Measurements from ENCODE around the gene ISG20.
"Not testable (repeated sequence)": the region's sequence is repeated elsewhere in the genome, so short reads cannot be mapped to it uniquely, and the experiment has no call there.

Gene ISG20

DNA sequence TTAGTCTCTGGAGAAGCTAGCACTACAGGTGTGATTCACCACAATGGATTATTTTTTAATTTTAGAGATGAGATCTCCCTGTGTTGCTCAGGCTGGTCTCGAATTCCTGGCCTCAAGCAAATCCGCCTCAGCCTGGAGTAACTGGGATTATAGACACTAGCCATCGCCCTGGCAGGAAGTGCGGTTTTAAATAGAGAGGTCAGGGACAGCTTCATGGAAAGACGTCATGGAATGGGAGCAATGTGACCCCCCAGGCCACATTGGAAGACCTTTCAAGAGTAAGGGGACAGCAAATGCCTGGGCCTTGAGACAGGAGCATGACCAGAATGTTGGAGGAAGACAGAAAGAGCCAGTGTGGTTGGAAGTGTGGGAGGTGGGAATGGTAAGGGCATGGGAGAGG, 2.2 kb upstream of the ISG20 start:
- Histone ChIP-seq H3K27me3 (ENCODE audit: insufficient read depth, insufficient read length) (no peaks in the 10 kb centered on the region), H3K4me3 (ENCODE audit: insufficient read length, low read depth) (no peak overlapping the region), H3K36me3 (ENCODE audit: insufficient read depth, insufficient read length, low read length) (peaks cover 35% of the 10 kb centered on the region), H3K4me1 (ENCODE audit: insufficient read depth, insufficient read length) (peaks cover 18% of the 10 kb centered on the region), H3K9me3 (ENCODE audit: insufficient read depth, low read length) (no peaks in the 10 kb centered on the region), H3K9ac (ENCODE audit: insufficient read length, low read depth) (no peak overlapping the region)
- no peak for TF ChIP-seq ZNF274 (IDR thresholded peaks at IDR 0.05; ENCODE audit: low read depth, low read length)
- no peak for TF ChIP-seq SUZ12 (IDR thresholded peaks at IDR 0.05; ENCODE audit: extremely low read depth, insufficient read depth, insufficient read length)
- no peak for TF ChIP-seq YY1 (IDR thresholded peaks at IDR 0.05; ENCODE audit: insufficient read depth, insufficient read length)
- DNase-seq (ENCODE audit: low read depth, low spot score), result no peak

DNA sequence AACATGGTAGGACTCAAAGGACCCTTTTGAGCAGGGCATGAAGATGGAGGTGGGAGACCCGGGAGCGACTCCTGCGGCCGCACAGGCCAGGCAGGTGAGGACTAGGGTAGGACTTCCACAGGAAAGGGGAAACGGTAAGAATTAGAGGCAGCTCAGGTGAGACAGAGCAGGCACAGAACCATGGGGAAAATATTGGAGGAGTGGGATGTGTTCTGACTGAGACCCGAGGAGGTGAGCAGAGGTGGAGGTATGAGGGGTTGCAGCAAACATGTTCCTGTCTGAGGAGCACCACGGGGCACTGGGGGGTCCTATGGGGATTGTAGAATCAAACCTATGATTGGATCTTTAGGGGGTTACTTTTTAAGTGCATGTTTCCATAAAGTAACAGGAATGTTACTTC, 1.4 kb upstream of the ISG20 start:
- Histone ChIP-seq H3K4me1 (ENCODE audit: insufficient read depth, insufficient read length) (peaks cover 18% of the 10 kb centered on the region), H3K36me3 (ENCODE audit: insufficient read depth, insufficient read length, low read length) (peaks cover 27% of the 10 kb centered on the region), H3K4me3 (ENCODE audit: insufficient read length, low read depth) (no peak overlapping the region), H3K9me3 (ENCODE audit: insufficient read depth, low read length) (no peaks in the 10 kb centered on the region), H3K27me3 (ENCODE audit: insufficient read depth, insufficient read length) (no peaks in the 10 kb centered on the region), H3K9ac (ENCODE audit: insufficient read length, low read depth) (no peak overlapping the region)
- TF ChIP-seq YY1 (IDR thresholded peaks at IDR 0.05; ENCODE audit: insufficient read depth, insufficient read length), result no peak
- TF ChIP-seq ZNF274 (IDR thresholded peaks at IDR 0.05; ENCODE audit: low read depth, low read length), result no peak
- no peak for TF ChIP-seq SUZ12 (IDR thresholded peaks at IDR 0.05; ENCODE audit: extremely low read depth, insufficient read depth, insufficient read length)
- no peak for DNase-seq (ENCODE audit: low read depth, low spot score)

DNA sequence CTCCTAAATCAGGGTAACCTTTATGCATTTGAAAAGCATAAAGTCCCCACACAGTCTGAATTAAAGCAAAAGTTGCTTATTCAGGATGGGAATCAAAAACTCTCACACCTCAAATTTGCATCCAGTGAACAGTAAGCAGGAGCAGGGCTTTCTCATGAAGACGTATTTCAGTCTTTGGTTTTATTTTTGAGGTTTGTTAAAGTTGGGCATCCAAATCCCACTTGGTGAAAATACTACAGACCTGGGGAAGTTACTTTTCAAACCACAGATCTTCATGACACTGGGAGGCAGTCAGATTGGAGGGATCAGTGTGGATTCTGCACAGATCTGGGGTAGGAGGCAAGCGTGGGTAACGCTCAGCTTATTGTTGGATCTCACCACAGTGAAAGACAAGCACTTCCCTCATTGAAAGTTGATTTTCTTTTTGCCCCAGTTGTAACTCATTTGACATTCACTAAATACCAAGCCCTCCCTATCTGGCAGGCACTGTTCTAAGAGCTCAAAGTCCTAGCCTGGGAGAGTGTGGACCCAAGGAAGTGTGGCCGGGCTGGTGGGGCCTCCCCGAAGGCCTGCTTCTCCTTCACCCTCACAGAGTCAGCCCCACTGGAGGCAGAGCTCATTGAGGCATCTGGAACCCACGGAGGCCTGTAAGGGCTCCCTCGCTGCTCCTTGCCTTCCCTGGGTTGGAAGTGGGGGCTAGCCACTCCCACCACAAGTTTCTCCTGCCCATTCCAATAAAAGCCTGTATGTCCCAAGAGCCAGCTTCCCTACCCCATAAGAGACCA, 783 bp upstream of the ISG20 start:
- no peaks in the 10 kb centered on the region for H3K9me3 ChIP-seq (ENCODE audit: insufficient read depth, low read length)
- no peak for DNase-seq (ENCODE audit: low read depth, low spot score)
- H3K27me3 ChIP-seq (ENCODE audit: insufficient read depth, insufficient read length), result no peaks in the 10 kb centered on the region
- peak overlapping the region; percentile 4 for H3K4me3 ChIP-seq (ENCODE audit: insufficient read length, low read depth)
- H3K36me3 ChIP-seq (ENCODE audit: insufficient read depth, insufficient read length, low read length), result peaks cover 23% of the 10 kb centered on the region
- TF ChIP-seq YY1 (IDR thresholded peaks at IDR 0.05; ENCODE audit: insufficient read depth, insufficient read length) (no peak), ZNF274 (IDR thresholded peaks at IDR 0.05; ENCODE audit: low read depth, low read length) (no peak), SUZ12 (IDR thresholded peaks at IDR 0.05; ENCODE audit: extremely low read depth, insufficient read depth, insufficient read length) (no peak)
- H3K9ac ChIP-seq (ENCODE audit: insufficient read length, low read depth), result peak overlapping the region; percentile 62
- H3K4me1 ChIP-seq (ENCODE audit: insufficient read depth, insufficient read length), result peaks cover 18% of the 10 kb centered on the region

DNA sequence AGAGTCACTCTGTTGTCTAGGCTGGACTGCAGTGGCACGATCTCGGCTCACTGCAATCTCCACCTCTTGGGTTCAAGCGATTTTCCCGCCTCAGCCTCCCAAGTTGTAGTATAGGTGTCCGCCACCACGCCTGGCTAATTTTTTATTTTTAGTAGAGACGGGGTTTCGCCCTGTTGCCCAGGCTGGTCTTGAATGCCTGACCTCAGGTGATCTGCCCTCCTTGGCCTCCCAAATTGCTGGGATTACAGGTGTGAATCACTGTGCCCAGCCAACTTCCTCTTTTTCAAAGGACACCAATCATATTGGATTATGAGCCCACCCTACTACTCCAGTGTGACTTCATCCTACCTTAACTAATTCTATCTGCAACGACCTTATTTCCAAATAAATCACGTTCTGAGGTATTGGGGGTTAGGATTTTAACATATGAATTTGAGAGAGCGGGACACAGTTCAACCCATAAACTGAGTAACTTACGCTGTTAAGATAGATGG, 3.2 kb downstream of the ISG20 start:
- Histone ChIP-seq H3K4me1 (ENCODE audit: insufficient read depth, insufficient read length) (peaks cover 15% of the 10 kb centered on the region), H3K4me3 (ENCODE audit: insufficient read length, low read depth) (no peak overlapping the region), H3K9me3 (ENCODE audit: insufficient read depth, low read length) (no peaks in the 10 kb centered on the region), H3K36me3 (ENCODE audit: insufficient read depth, insufficient read length, low read length) (no peaks in the 10 kb centered on the region), H3K9ac (ENCODE audit: insufficient read length, low read depth) (no peak overlapping the region), H3K27me3 (ENCODE audit: insufficient read depth, insufficient read length) (no peaks in the 10 kb centered on the region)
- no peak for DNase-seq (ENCODE audit: low read depth, low spot score)
- TF ChIP-seq ZNF274 (IDR thresholded peaks at IDR 0.05; ENCODE audit: low read depth, low read length) (no peak), YY1 (IDR thresholded peaks at IDR 0.05; ENCODE audit: insufficient read depth, insufficient read length) (no peak), SUZ12 (IDR thresholded peaks at IDR 0.05; ENCODE audit: extremely low read depth, insufficient read depth, insufficient read length) (no peak)

DNA sequence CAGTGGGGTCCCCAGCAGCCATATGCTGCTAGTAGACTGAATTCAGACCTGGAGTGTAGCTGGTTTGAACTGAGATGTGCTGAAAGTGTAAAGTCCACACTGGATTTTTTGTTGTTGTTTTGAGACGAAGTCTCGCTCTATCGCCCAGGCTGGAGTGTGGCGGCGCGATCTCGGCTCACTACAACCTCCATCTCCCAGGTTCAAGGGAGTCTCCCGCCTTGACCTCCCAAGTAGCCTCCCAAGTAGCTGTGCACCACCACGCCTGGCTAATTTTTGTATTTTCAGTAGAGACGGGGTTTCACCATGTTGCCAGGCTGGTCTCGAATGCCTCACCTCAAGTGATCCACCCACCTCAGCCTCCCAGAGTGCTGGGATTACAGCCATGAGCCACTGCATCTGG, 3.7 kb downstream of the ISG20 start:
- peaks cover 15% of the 10 kb centered on the region for H3K4me1 ChIP-seq (ENCODE audit: insufficient read depth, insufficient read length)
- not testable (repeated sequence) for H3K27me3 ChIP-seq (ENCODE audit: insufficient read depth, insufficient read length); H3K4me3 ChIP-seq (ENCODE audit: insufficient read length, low read depth); H3K36me3 ChIP-seq (ENCODE audit: insufficient read depth, insufficient read length, low read length); H3K9ac ChIP-seq (ENCODE audit: insufficient read length, low read depth); DNase-seq (ENCODE audit: low read depth, low spot score); H3K9me3 ChIP-seq (ENCODE audit: insufficient read depth, low read length)

DNA sequence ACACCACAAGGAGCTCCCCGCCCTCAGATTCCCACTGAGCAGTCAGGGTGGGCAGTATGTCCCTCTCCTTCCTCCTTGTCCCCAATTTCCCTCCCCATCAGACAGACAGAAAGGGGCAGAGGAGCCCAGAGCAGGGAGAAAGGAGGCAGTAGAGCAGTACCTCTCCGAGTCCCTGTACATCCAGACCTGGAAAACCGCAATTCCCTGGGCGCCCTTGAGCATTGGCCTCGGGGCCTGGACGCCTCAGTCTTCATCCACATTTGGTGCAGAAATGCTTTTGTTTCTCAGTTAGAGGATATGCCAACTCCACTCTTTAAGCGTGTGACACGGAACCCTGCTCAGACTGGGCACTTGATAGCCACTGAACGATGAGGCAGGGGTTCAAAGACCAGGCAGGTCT, 5.9 kb downstream of the ISG20 start:
- Histone ChIP-seq H3K36me3 (ENCODE audit: insufficient read depth, insufficient read length, low read length) (no peaks in the 10 kb centered on the region), H3K27me3 (ENCODE audit: insufficient read depth, insufficient read length) (no peaks in the 10 kb centered on the region), H3K9me3 (ENCODE audit: insufficient read depth, low read length) (no peaks in the 10 kb centered on the region), H3K9ac (ENCODE audit: insufficient read length, low read depth) (no peak overlapping the region), H3K4me3 (ENCODE audit: insufficient read length, low read depth) (no peak overlapping the region), H3K4me1 (ENCODE audit: insufficient read depth, insufficient read length) (peaks cover 3% of the 10 kb centered on the region)
- TF ChIP-seq SUZ12 (IDR thresholded peaks at IDR 0.05; ENCODE audit: extremely low read depth, insufficient read depth, insufficient read length) (no peak), YY1 (IDR thresholded peaks at IDR 0.05; ENCODE audit: insufficient read depth, insufficient read length) (no peak), ZNF274 (IDR thresholded peaks at IDR 0.05; ENCODE audit: low read depth, low read length) (no peak)
- no peak for DNase-seq (ENCODE audit: low read depth, low spot score)

DNA sequence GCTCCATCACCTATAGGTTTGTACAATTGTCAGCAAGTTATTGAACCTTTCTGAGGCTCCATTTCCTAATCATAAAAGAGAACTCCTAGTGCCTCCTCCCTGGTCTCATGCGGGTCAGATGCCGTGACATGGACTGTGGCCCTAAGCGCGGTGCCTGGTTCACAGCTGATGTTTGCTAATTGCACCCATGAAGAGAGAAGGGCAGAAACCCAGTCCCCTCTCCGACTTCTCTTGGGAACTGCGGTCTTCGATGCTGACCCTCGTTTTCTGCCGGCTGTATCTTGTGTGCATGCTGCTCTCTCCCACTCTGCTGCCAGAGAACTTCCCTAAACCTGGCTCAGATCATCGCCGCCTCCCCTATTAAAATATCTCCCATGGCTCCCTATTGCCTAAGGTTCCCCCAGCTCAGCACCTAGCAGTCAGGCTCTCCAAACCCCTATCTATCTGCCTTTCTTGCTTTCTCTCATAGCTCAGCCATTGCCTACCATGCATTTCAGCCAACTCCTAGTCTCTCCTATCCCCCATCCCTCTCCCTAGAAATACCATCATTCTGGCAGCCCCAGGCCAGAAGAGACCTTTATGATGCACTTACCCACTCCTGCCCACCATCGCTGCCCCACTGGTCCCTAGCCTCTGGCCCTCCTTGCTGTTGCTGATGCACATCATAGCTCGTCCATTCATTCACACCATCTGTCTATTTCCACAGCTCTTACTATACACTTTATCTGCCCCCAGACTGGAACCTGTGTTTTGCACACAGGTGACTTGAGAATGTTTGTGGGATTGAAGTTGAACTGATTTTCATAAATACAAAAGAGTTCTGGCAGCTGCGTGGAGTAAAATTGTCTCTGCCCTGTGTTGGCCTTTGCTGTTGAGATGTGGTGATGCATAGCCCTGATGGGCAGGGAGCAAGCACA, 6.6 kb downstream of the ISG20 start:
- Histone ChIP-seq H3K27me3 (ENCODE audit: insufficient read depth, insufficient read length) (no peaks in the 10 kb centered on the region), H3K36me3 (ENCODE audit: insufficient read depth, insufficient read length, low read length) (no peaks in the 10 kb centered on the region), H3K4me1 (ENCODE audit: insufficient read depth, insufficient read length) (peaks cover 3% of the 10 kb centered on the region), H3K9me3 (ENCODE audit: insufficient read depth, low read length) (no peaks in the 10 kb centered on the region), H3K9ac (ENCODE audit: insufficient read length, low read depth) (no peak overlapping the region), H3K4me3 (ENCODE audit: insufficient read length, low read depth) (no peak overlapping the region)
- DNase-seq (ENCODE audit: low read depth, low spot score), result no peak
- TF ChIP-seq YY1 (IDR thresholded peaks at IDR 0.05; ENCODE audit: insufficient read depth, insufficient read length), result no peak
- TF ChIP-seq SUZ12 (IDR thresholded peaks at IDR 0.05; ENCODE audit: extremely low read depth, insufficient read depth, insufficient read length), result no peak
- TF ChIP-seq ZNF274 (IDR thresholded peaks at IDR 0.05; ENCODE audit: low read depth, low read length), result no peak

All from NT2/D1 (cell line).